Ascending aorta (tissue), 2 donors: ENCODE data around the gene HCK. TPM values are rescaled to one million over a fixed set of nuclear protein-coding genes. Genes with fewer than 3 reads are reported as not detected.
"Not testable (repeated sequence)": the region's sequence is repeated elsewhere in the genome, so short reads cannot be mapped to it uniquely, and the experiment has no call there.

ENCODE experiments used
- DNase-seq, 2 donors: peaks; one replicate each; pipeline ENCODE4 v3.0.0-alpha.2; 2019; ENCODE audit warnings: low spot score in 2 of 2
- H3K27ac ChIP-seq, 2 donors: fragments of 200-600 bp; sonication (generic); one replicate each; pipeline ENCODE4 v1.5.1; 2016 to 2017; ENCODE audit warnings: mild to moderate bottlenecking in 1 of 2
- H3K27me3 ChIP-seq: fragments of 200-600 bp; sonication (generic); one replicate; pipeline ENCODE4 v1.5.1; 2017
- H3K36me3 ChIP-seq, 2 donors: fragments of 200-600 bp; sonication (generic); one replicate each; pipeline ENCODE4 v1.5.1; 2016
- H3K4me1 ChIP-seq, 2 donors: fragments of 200-600 bp; sonication (generic); one replicate each; pipeline ENCODE4 v1.5.1; 2016 to 2017; ENCODE audit warnings: mild to moderate bottlenecking in 1 of 2
- H3K4me3 ChIP-seq, 2 donors: fragments of 200-600 bp; sonication (generic); one replicate each; pipeline ENCODE4 v1.5.1; 2016 to 2017; ENCODE audit warnings: mild to moderate bottlenecking in 1 of 2
- H3K9me3 ChIP-seq, 2 donors: fragments of 200-600 bp; sonication (generic); one replicate each; pipeline ENCODE4 v1.5.1; 2016
- intact Hi-C: fragments of 100-400 bp; cut with DNase I; formaldehyde crosslinking; loops from one replicate; pipeline ENCODE4 v1.15.1; 2023
- total RNA-seq: library from RNA; depleted of rRNA; stranded (reverse); fragments of >200 nt; gene quantifications from one replicate; pipeline ENCODE4 v1.1.0, GENCODE V29; 2016
- TF ChIP-seq, protein P1 (sequence below), 3 experiments: fragments of 200-600 bp in 2 of 3; fragments of 450-650 bp in 1 of 3; sonication (generic) in 2 of 3; IDR thresholded peaks; one replicate each; pipeline ENCODE4 v1.5.1; 2016 to 2019; ENCODE audit warnings: antibody characterized with exemption in 3 of 3, mild to moderate bottlenecking in 1 of 3, moderate library complexity in 1 of 3

Gene HCK
- total RNA-seq, 1 donor from 2014 or later: 16.8 TPM

DNA sequence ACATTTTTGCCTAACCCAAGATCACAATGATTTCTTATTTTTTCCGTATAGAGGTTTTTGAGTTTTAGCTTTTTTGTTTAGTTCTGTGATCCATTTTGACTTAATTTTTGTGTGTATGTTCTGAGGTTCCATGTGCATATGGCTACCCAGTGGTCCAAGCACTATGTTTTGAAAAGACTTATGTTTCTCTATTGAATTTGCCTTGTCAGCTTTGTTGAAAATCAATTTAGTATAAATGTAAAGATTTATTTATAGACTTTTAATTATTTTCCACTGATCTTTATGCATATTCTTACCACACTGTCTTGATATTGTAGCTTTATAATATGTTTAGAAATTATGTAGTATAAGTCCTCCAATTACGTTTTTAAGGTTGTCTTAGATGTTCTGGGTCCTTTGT is 67.7 kb downstream of the HCK start:
- H3K27ac ChIP-seq: no peak overlapping the region
- no peaks in the 10 kb centered on the region for H3K9me3 ChIP-seq
- intact Hi-C loops: no loop called here
- peaks cover 0 to 11% of the 10 kb centered on the region in 2 donors for H3K36me3 ChIP-seq
- H3K27me3 ChIP-seq: no peaks in the 10 kb centered on the region
- no peaks in the 10 kb centered on the region for H3K4me1 ChIP-seq
- TF ChIP-seq, protein P1, sequence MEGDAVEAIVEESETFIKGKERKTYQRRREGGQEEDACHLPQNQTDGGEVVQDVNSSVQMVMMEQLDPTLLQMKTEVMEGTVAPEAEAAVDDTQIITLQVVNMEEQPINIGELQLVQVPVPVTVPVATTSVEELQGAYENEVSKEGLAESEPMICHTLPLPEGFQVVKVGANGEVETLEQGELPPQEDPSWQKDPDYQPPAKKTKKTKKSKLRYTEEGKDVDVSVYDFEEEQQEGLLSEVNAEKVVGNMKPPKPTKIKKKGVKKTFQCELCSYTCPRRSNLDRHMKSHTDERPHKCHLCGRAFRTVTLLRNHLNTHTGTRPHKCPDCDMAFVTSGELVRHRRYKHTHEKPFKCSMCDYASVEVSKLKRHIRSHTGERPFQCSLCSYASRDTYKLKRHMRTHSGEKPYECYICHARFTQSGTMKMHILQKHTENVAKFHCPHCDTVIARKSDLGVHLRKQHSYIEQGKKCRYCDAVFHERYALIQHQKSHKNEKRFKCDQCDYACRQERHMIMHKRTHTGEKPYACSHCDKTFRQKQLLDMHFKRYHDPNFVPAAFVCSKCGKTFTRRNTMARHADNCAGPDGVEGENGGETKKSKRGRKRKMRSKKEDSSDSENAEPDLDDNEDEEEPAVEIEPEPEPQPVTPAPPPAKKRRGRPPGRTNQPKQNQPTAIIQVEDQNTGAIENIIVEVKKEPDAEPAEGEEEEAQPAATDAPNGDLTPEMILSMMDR (IDR thresholded peaks at IDR 0.05): no peak
- no peak overlapping the region for H3K4me3 ChIP-seq
- DNase-seq: no peak

DNA sequence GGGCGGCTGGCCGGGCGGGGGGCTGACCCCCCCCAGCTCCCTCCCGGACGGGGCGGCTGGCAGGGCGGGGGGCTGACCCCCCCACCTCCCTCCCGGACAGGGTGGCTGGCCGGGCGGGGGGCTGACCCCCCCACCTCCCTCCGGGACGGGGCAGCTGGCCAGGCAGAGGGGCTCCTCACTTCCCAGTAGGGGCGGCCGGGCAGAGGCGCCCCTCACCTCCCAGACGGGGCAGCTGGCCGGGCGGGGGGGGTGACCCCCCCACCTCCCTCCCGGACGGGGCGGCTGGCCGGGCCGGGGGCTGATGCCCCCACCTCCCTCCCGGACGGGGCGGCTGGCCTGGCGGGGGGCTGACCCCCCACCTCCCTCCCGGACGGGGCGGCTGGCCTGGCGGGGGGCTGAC is 69.9 kb downstream of the HCK start:
- H3K4me3 ChIP-seq, H3K27me3 ChIP-seq, intact Hi-C loops, H3K27ac ChIP-seq, H3K4me1 ChIP-seq, H3K36me3 ChIP-seq, H3K9me3 ChIP-seq, DNase-seq: not testable (repeated sequence)

DNA sequence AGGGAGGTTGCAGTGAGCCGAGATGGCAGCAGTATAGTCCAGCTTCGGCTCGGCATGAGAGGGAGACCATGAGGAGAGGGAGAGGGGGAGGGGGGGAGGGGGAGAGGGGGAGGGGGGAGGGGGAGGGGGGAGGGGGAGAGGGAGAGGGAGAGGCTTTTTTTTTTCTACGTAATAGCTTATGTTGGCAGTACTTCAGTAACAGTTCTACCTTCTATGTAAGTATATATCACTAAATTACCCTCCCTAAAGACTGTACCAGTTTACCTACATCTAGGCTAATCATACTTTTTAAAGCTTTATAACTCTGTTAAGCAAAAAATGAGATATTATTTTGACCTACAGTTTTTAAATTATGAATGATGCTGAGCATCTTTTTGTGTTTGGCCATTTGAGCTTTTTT is 71.0 kb downstream of the HCK start:
- TF ChIP-seq, protein P1 (IDR thresholded peaks at IDR 0.05): no peak
- intact Hi-C loops: no loop called here
- Histone ChIP-seq H3K27me3 (no peaks in the 10 kb centered on the region), H3K9me3 (no peaks in the 10 kb centered on the region), H3K27ac (no peak overlapping the region), H3K4me3 (no peak overlapping the region), H3K36me3 (peaks cover 0 to 8% of the 10 kb centered on the region in 2 donors), H3K4me1 (no peaks in the 10 kb centered on the region)
- DNase-seq: no peak

DNA sequence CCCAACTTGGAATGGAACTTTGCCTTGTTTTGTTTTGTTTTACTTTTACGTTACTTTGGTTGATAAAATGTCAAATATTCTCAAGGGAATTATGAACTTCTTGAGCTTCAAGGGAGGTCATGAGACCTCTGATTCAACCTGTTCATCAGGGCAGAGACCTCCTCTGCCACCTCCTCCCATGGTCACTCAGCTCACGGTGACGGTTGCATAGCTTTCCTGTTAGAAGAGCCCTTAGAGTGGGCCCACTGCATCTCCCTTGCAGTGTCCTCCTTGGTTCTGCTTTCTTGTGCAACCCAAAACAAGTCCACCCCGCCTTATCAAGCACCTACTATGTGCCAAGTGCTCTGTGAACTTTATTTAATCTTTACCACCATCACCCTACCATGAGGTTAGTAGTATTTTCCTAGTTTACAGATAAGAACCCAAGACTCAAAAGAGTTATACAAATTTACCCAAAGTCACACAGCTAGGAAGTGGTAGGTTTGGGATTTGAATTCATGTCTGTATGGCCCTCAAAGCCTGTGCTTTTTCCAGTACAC is 72.9 kb downstream of the HCK start:
- no peak overlapping the region for H3K4me3 ChIP-seq
- no peak for DNase-seq
- TF ChIP-seq, protein P1 (IDR thresholded peaks at IDR 0.05): no peak
- no peaks in the 10 kb centered on the region for H3K27me3 ChIP-seq
- intact Hi-C loops: no loop called here
- H3K9me3 ChIP-seq: no peaks in the 10 kb centered on the region
- H3K27ac ChIP-seq: no peak overlapping the region
- H3K4me1 ChIP-seq: peaks cover 0 to 3% of the 10 kb centered on the region in 2 donors
- H3K36me3 ChIP-seq: peaks cover 0 to 8% of the 10 kb centered on the region in 2 donors

DNA sequence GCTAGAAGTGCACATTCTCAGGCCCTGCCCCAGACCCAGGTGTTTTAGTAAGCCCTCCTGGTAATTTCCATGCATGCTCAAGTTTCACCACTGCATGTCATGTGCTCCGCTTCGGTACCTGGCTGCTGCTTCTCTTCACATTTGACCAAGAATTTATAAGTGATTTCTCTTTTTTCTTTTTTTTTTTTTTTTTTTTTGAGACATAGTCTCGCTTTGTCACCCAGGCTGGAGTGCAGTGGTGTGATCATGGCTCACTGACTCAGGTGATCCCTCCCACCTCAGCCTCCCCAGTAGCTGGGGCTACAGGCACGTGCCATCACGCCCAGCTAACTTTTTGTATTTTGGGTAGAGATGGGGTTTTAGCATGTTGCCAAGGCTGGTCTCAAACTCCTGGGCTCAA is 73.5 kb downstream of the HCK start:
- Histone ChIP-seq H3K4me3 (no peak overlapping the region), H3K36me3 (peaks cover 0 to 8% of the 10 kb centered on the region in 2 donors), H3K9me3 (no peaks in the 10 kb centered on the region), H3K27ac (no peak overlapping the region), H3K4me1 (peaks cover 0 to 5% of the 10 kb centered on the region in 2 donors), H3K27me3 (no peaks in the 10 kb centered on the region)
- TF ChIP-seq, protein P1 (IDR thresholded peaks at IDR 0.05): no peak
- DNase-seq: no peak
- intact Hi-C loops: no loop called here

DNA sequence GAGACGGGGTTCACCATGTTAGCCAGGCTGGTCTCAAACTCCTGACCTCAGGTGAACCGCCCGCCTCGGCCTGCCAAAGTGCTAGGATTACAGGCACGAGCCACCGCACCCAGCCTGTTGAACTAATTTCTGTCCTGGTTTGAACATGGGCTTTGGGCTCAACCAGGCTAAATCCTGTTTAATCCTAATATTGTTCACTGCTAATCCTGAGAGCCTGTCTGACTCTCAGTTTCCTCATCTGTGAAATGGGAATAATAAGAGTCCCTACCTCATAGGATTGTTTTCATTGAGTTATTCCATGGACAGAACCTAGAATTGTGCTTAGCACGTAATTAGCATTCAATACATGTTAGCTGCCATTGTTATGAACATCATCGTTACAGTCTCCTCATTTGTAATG is 74.9 kb downstream of the HCK start:
- Histone ChIP-seq H3K9me3 (no peaks in the 10 kb centered on the region), H3K4me1 (peaks cover 0 to 7% of the 10 kb centered on the region in 2 donors), H3K36me3 (peaks cover 0 to 8% of the 10 kb centered on the region in 2 donors), H3K27ac (no peak overlapping the region), H3K27me3 (no peaks in the 10 kb centered on the region), H3K4me3 (no peak overlapping the region)
- DNase-seq: no peak
- intact Hi-C loops: no loop called here
- TF ChIP-seq, protein P1 (IDR thresholded peaks at IDR 0.05): no peak
